ENCODE measurements around the gene CTSH. TPM values are rescaled to one million over a fixed set of nuclear protein-coding genes. Genes with fewer than 3 reads are reported as not detected.

The CTSH gene
- total RNA-seq, 1 experiment from 2014 or later, result 20.4 TPM

DNA sequence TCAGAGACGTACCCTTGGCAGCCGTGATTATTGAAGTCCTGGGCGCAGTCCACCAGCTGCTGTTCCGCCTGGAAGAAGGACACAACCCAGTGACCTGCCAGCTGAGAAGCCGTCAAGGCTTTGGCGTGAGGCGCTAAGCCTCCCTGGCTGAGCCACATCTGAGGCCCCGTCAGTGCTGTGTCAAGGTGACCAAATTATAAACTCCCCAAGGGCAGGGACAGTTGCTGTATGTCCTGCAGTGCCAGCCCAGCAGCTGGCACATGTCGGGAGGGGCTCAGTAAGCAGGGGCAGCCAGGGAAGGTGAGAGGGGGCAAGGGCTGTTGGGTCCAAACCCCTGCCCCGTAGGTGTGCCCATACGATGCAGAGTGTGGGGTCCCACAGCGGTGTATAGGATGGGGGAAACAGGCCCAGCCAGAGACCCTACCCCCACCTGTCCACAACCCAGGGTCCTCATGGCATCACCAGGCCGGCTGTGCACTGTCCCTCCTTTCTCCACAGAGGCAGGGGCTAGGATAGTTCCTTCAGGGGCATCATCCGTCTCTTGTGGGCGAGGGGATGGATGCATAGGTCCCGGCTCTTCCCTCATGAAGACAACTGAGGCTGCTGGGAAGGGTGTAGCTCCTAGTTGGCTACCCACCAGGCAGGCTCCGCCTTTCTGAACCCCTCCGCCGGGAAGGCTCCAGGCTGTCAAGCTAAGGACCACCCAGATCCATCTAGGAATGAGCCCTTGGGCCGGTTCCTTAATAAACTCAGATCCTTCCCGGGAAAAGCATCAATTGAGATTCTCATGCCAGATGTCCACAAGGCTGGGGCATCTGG is 13.2 kb downstream of the CTSH start:
- no peaks in the 10 kb centered on the region for H3K27me3 Mint-ChIP-seq (ENCODE audit: low read depth)
- ChIA-PET CTCF (interaction anchor here (0.6 to 1.2 kb wide), 2 partner anchors 48 to 107 kb away, joined by 3 read pairs; no protein-coding TSS in a partner anchor), POLR2A (no interaction called here)
- peaks cover 6% of the 10 kb centered on the region for H3K36me3 Mint-ChIP-seq
- TF ChIP-seq TP53 (CRISPR knock-in tag; IDR thresholded peaks at IDR 0.05) (no peak), FOXJ3 (CRISPR knock-in tag; IDR thresholded peaks at IDR 0.05; ENCODE audit: borderline replicate concordance) (no peak), JUN (CRISPR knock-in tag; IDR thresholded peaks at IDR 0.05) (no peak), SMAD3 (CRISPR knock-in tag; IDR thresholded peaks at IDR 0.05; ENCODE audit: borderline replicate concordance) (no peak), ZNF416 (CRISPR knock-in tag; IDR thresholded peaks at IDR 0.05) (no peak), JAZF1 (CRISPR knock-in tag; IDR thresholded peaks at IDR 0.05) (no peak), ZBTB21 (CRISPR knock-in tag; IDR thresholded peaks at IDR 0.05; ENCODE audit: borderline replicate concordance) (no peak), KAT7 (CRISPR knock-in tag; IDR thresholded peaks at IDR 0.05; ENCODE audit: borderline replicate concordance) (no peak), ZNF671 (CRISPR knock-in tag; IDR thresholded peaks at IDR 0.05) (no peak), GTF2I (CRISPR knock-in tag; conservative IDR thresholded peaks at IDR 0.05) (no peak), OVOL2 (CRISPR knock-in tag; IDR thresholded peaks at IDR 0.05; ENCODE audit: borderline replicate concordance) (no peak), EMX1 (CRISPR knock-in tag; IDR thresholded peaks at IDR 0.05) (no peak), ELF4 (CRISPR knock-in tag; IDR thresholded peaks at IDR 0.05; ENCODE audit: low read depth) (no peak), MYBL2 (CRISPR knock-in tag; IDR thresholded peaks at IDR 0.05) (no peak)
- TF ChIP-seq, protein P1, sequence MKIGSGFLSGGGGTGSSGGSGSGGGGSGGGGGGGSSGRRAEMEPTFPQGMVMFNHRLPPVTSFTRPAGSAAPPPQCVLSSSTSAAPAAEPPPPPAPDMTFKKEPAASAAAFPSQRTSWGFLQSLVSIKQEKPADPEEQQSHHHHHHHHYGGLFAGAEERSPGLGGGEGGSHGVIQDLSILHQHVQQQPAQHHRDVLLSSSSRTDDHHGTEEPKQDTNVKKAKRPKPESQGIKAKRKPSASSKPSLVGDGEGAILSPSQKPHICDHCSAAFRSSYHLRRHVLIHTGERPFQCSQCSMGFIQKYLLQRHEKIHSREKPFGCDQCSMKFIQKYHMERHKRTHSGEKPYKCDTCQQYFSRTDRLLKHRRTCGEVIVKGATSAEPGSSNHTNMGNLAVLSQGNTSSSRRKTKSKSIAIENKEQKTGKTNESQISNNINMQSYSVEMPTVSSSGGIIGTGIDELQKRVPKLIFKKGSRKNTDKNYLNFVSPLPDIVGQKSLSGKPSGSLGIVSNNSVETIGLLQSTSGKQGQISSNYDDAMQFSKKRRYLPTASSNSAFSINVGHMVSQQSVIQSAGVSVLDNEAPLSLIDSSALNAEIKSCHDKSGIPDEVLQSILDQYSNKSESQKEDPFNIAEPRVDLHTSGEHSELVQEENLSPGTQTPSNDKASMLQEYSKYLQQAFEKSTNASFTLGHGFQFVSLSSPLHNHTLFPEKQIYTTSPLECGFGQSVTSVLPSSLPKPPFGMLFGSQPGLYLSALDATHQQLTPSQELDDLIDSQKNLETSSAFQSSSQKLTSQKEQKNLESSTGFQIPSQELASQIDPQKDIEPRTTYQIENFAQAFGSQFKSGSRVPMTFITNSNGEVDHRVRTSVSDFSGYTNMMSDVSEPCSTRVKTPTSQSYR (CRISPR knock-in tag; IDR thresholded peaks at IDR 0.05), result no peak
- TF ChIP-seq, protein P2, sequence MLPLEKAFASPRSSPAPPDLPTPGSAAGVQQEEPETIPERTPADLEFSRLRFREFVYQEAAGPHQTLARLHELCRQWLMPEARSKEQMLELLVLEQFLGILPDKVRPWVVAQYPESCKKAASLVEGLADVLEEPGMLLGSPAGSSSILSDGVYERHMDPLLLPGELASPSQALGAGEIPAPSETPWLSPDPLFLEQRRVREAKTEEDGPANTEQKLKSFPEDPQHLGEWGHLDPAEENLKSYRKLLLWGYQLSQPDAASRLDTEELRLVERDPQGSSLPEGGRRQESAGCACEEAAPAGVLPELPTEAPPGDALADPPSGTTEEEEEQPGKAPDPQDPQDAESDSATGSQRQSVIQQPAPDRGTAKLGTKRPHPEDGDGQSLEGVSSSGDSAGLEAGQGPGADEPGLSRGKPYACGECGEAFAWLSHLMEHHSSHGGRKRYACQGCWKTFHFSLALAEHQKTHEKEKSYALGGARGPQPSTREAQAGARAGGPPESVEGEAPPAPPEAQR (CRISPR knock-in tag; IDR thresholded peaks at IDR 0.05), result no peak
- TF ChIP-seq, protein P3, sequence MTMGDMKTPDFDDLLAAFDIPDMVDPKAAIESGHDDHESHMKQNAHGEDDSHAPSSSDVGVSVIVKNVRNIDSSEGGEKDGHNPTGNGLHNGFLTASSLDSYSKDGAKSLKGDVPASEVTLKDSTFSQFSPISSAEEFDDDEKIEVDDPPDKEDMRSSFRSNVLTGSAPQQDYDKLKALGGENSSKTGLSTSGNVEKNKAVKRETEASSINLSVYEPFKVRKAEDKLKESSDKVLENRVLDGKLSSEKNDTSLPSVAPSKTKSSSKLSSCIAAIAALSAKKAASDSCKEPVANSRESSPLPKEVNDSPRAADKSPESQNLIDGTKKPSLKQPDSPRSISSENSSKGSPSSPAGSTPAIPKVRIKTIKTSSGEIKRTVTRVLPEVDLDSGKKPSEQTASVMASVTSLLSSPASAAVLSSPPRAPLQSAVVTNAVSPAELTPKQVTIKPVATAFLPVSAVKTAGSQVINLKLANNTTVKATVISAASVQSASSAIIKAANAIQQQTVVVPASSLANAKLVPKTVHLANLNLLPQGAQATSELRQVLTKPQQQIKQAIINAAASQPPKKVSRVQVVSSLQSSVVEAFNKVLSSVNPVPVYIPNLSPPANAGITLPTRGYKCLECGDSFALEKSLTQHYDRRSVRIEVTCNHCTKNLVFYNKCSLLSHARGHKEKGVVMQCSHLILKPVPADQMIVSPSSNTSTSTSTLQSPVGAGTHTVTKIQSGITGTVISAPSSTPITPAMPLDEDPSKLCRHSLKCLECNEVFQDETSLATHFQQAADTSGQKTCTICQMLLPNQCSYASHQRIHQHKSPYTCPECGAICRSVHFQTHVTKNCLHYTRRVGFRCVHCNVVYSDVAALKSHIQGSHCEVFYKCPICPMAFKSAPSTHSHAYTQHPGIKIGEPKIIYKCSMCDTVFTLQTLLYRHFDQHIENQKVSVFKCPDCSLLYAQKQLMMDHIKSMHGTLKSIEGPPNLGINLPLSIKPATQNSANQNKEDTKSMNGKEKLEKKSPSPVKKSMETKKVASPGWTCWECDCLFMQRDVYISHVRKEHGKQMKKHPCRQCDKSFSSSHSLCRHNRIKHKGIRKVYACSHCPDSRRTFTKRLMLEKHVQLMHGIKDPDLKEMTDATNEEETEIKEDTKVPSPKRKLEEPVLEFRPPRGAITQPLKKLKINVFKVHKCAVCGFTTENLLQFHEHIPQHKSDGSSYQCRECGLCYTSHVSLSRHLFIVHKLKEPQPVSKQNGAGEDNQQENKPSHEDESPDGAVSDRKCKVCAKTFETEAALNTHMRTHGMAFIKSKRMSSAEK (CRISPR knock-in tag; IDR thresholded peaks at IDR 0.05; ENCODE audit: borderline replicate concordance), result no peak
- TF ChIP-seq, protein P4, sequence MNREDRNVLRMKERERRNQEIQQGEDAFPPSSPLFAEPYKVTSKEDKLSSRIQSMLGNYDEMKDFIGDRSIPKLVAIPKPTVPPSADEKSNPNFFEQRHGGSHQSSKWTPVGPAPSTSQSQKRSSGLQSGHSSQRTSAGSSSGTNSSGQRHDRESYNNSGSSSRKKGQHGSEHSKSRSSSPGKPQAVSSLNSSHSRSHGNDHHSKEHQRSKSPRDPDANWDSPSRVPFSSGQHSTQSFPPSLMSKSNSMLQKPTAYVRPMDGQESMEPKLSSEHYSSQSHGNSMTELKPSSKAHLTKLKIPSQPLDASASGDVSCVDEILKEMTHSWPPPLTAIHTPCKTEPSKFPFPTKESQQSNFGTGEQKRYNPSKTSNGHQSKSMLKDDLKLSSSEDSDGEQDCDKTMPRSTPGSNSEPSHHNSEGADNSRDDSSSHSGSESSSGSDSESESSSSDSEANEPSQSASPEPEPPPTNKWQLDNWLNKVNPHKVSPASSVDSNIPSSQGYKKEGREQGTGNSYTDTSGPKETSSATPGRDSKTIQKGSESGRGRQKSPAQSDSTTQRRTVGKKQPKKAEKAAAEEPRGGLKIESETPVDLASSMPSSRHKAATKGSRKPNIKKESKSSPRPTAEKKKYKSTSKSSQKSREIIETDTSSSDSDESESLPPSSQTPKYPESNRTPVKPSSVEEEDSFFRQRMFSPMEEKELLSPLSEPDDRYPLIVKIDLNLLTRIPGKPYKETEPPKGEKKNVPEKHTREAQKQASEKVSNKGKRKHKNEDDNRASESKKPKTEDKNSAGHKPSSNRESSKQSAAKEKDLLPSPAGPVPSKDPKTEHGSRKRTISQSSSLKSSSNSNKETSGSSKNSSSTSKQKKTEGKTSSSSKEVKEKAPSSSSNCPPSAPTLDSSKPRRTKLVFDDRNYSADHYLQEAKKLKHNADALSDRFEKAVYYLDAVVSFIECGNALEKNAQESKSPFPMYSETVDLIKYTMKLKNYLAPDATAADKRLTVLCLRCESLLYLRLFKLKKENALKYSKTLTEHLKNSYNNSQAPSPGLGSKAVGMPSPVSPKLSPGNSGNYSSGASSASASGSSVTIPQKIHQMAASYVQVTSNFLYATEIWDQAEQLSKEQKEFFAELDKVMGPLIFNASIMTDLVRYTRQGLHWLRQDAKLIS (CRISPR knock-in tag; IDR thresholded peaks at IDR 0.05; ENCODE audit: borderline replicate concordance), result no peak
- TF ChIP-seq, protein P5, sequence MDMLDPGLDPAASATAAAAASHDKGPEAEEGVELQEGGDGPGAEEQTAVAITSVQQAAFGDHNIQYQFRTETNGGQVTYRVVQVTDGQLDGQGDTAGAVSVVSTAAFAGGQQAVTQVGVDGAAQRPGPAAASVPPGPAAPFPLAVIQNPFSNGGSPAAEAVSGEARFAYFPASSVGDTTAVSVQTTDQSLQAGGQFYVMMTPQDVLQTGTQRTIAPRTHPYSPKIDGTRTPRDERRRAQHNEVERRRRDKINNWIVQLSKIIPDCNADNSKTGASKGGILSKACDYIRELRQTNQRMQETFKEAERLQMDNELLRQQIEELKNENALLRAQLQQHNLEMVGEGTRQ (CRISPR knock-in tag; IDR thresholded peaks at IDR 0.05), result no peak
- peaks cover 2% of the 10 kb centered on the region; the same call in 1 of the 2 replicates for H3K4me1 Mint-ChIP-seq
- no peak overlapping the region for H3K4me3 Mint-ChIP-seq
- no peak for ATAC-seq
- no peak overlapping the region for H3K27ac Mint-ChIP-seq
- DNase-seq (ENCODE audit: low spot score), result no peak
- H3K9me3 Mint-ChIP-seq, result no peaks in the 10 kb centered on the region
